GM21825 (cell line): ENCODE data around the gene CYB561A3.

Experiments
- ATAC-seq: cut with Tn5 transposase; IDR thresholded peaks from one replicate; pipeline ENCODE4 v1.9.1; 2021; ENCODE audit warnings: mild to moderate bottlenecking, moderate library complexity; ENCODE audit not compliant: unreplicated experiment

Gene CYB561A3

GRCh38 chr11:61369372-61370348 lies 8.0 kb upstream of the CYB561A3 start:
- no peak for ATAC-seq

- ATAC-seq, result no peak
These were observed 7.0 kb upstream of the CYB561A3 start for GRCh38 chr11:61368646-61369045.

- no peak for ATAC-seq
These were observed 5.7 kb upstream of the CYB561A3 start for GRCh38 chr11:61367406-61367805.

GRCh38 chr11:61364012-61364675 lies 2.5 kb upstream of the CYB561A3 start:
- no peak for ATAC-seq

- no peak for ATAC-seq
These were observed 827 bp upstream of the CYB561A3 start for GRCh38 chr11:61362542-61362875.

- ATAC-seq, result peak; percentile 1
These were observed 393 bp downstream of the CYB561A3 start for GRCh38 chr11:61361237-61361740.

GRCh38 chr11:61359516-61359915 lies 2.2 kb downstream of the CYB561A3 start:
- no peak for ATAC-seq

GRCh38 chr11:61358566-61358965 lies 3.1 kb downstream of the CYB561A3 start:
- no peak for ATAC-seq

GRCh38 chr11:61357894-61358239 lies 3.8 kb downstream of the CYB561A3 start:
- no peak for ATAC-seq

- ATAC-seq, result peak; percentile 52
These were observed 4.3 kb downstream of the CYB561A3 start for GRCh38 chr11:61357233-61357893.

GRCh38 chr11:61356706-61357105 lies 5.0 kb downstream of the CYB561A3 start:
- no peak for ATAC-seq

- no peak for ATAC-seq
These were observed 7.5 kb downstream of the CYB561A3 start for GRCh38 chr11:61354208-61354607.

GRCh38 chr11:61353131-61354067 lies 8.3 kb downstream of the CYB561A3 start:
- ATAC-seq, result no peak

GRCh38 chr11:61352038-61352437 lies 9.6 kb downstream of the CYB561A3 start:
- no peak for ATAC-seq

- ATAC-seq, result no peak
These were observed 10.9 kb downstream of the CYB561A3 start for GRCh38 chr11:61350803-61351202.

- no peak for ATAC-seq
These were observed 11.3 kb downstream of the CYB561A3 start for GRCh38 chr11:61350336-61350735.

GRCh38 chr11:61349916-61350315 lies 11.8 kb downstream of the CYB561A3 start:
- no peak for ATAC-seq

GRCh38 chr11:61349189-61349751 lies 12.4 kb downstream of the CYB561A3 start:
- no peak for ATAC-seq

- ATAC-seq, result no peak
These were observed 13.7 kb downstream of the CYB561A3 start for GRCh38 chr11:61347916-61348461.
